KMS-11 (cell line): ENCODE data around the gene CP.

Source experiments
- H2AFZ ChIP-seq: fragments of 200-600 bp; sonication (generic); 2 replicates; pipeline ENCODE4 v1.6.1; 2016; ENCODE audit warnings: antibody characterized with exemption, mixed run types, low read depth
- H3K27ac ChIP-seq: fragments of 200-600 bp; sonication (generic); 2 replicates; pipeline ENCODE4 v1.6.1; 2016; ENCODE audit warnings: mild to moderate bottlenecking, mixed run types
- H3K27me3 ChIP-seq: fragments of 200-600 bp; sonication (generic); 2 replicates; pipeline ENCODE4 v1.6.1; 2017; ENCODE audit warnings: mild to moderate bottlenecking, low read depth, mixed run types, moderate library complexity; ENCODE audit not compliant: insufficient read depth
- H3K36me3 ChIP-seq: fragments of 200-600 bp; sonication (generic); 2 replicates; pipeline ENCODE4 v1.6.1; 2017; ENCODE audit warnings: mild to moderate bottlenecking, mixed run types; ENCODE audit not compliant: insufficient read depth
- H3K4me1 ChIP-seq: fragments of 200-600 bp; sonication (generic); 2 replicates; pipeline ENCODE4 v1.6.1; 2016; ENCODE audit warnings: mild to moderate bottlenecking, low read depth, mixed run types; ENCODE audit not compliant: poor library complexity, severe bottlenecking
- H3K4me2 ChIP-seq: fragments of 200-600 bp; sonication (generic); 2 replicates; pipeline ENCODE4 v1.7.0; 2016; ENCODE audit warnings: mild to moderate bottlenecking, mixed run types
- H3K4me3 ChIP-seq: fragments of 200-600 bp; sonication (generic); IDR thresholded peaks from 2 replicates; pipeline ENCODE4 v1.6.1; 2017; ENCODE audit warnings: low read depth, low read length, mixed read lengths; ENCODE audit not compliant: insufficient read depth
- H3K79me2 ChIP-seq: fragments of 200-600 bp; sonication (generic); 2 replicates; pipeline ENCODE4 v1.6.1; 2016; ENCODE audit warnings: low read depth, mixed run types; ENCODE audit not compliant: insufficient read depth
- H3K9ac ChIP-seq: fragments of 200-600 bp; sonication (generic); 2 replicates; pipeline ENCODE4 v1.6.1; 2016; ENCODE audit warnings: mild to moderate bottlenecking, mixed run types
- H4K20me1 ChIP-seq: fragments of 200-600 bp; sonication (generic); 2 replicates; pipeline ENCODE4 v1.6.1; 2016; ENCODE audit warnings: mild to moderate bottlenecking, mixed run types; ENCODE audit not compliant: insufficient read depth
- CTCF ChIP-seq: fragments of 200-600 bp; sonication (generic); conservative IDR thresholded peaks from 2 replicates; pipeline ENCODE4 v1.6.1; 2017; ENCODE audit warnings: low read depth, mild to moderate bottlenecking, antibody characterized with exemption, low read length, moderate library complexity, mixed read lengths

Gene CP

DNA sequence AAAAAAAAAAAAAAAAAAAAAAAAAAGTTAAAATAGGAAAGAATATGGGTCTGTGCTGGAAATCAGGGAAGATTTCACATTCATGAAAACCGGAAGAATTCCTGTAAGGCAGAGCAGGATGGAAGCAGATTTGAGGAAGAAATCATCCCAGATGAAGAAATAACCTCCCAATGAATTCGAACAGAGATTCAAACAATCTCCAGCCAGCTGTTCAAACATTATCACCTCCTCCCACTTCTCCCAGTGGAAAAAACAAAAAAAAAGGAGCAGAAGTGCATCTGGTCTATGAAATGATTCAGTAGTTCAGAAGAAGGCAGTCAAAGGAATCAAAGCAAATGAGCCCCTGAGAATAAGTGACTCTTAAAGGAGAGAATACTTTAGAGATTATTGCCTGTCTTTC lies 33.1 kb downstream of the CP start:
- Histone ChIP-seq H3K4me1 (peaks cover 15% of the 10 kb centered on the region), H3K36me3 (no peaks in the 10 kb centered on the region), H3K79me2 (no peaks in the 10 kb centered on the region), H3K4me3 (no peak overlapping the region), H3K4me2 (no peak overlapping the region), H2AFZ (no peak overlapping the region), H3K9ac (no peak overlapping the region), H3K27me3 (no peaks in the 10 kb centered on the region), H4K20me1 (no peaks in the 10 kb centered on the region), H3K27ac (no peak overlapping the region)
- TF ChIP-seq CTCF: no peak

- Histone ChIP-seq H3K27ac (no peak overlapping the region), H3K36me3 (no peaks in the 10 kb centered on the region), H3K79me2 (no peaks in the 10 kb centered on the region), H3K4me1 (peaks cover 15% of the 10 kb centered on the region), H4K20me1 (no peaks in the 10 kb centered on the region), H3K4me3 (no peak overlapping the region), H3K9ac (no peak overlapping the region), H2AFZ (no peak overlapping the region), H3K27me3 (no peaks in the 10 kb centered on the region), H3K4me2 (no peak overlapping the region)
- no peak for TF ChIP-seq CTCF
Observed at GRCh38 chr3:149186721-149187120, 34.9 kb downstream of the CP start.

GRCh38 chr3:149186219-149186618 lies 35.4 kb downstream of the CP start:
- H3K27me3 ChIP-seq: no peaks in the 10 kb centered on the region
- peaks cover 15% of the 10 kb centered on the region for H3K4me1 ChIP-seq
- H3K4me3 ChIP-seq: no peak overlapping the region
- H3K4me2 ChIP-seq: no peak overlapping the region
- H3K9ac ChIP-seq: no peak overlapping the region
- H3K27ac ChIP-seq: no peak overlapping the region
- TF ChIP-seq CTCF: no peak
- no peaks in the 10 kb centered on the region for H4K20me1 ChIP-seq
- H3K79me2 ChIP-seq: no peaks in the 10 kb centered on the region
- no peaks in the 10 kb centered on the region for H3K36me3 ChIP-seq
- H2AFZ ChIP-seq: no peak overlapping the region

GRCh38 chr3:149181182-149181581 lies 40.4 kb downstream of the CP start:
- Histone ChIP-seq H4K20me1 (no peaks in the 10 kb centered on the region), H3K9ac (no peak overlapping the region), H3K4me3 (no peak overlapping the region), H3K27ac (no peak overlapping the region), H2AFZ (no peak overlapping the region), H3K27me3 (no peaks in the 10 kb centered on the region), H3K4me2 (no peak overlapping the region), H3K36me3 (no peaks in the 10 kb centered on the region), H3K79me2 (no peaks in the 10 kb centered on the region), H3K4me1 (no peaks in the 10 kb centered on the region)
- no peak for TF ChIP-seq CTCF

GRCh38 chr3:149180057-149180573 lies 41.5 kb downstream of the CP start:
- Histone ChIP-seq H3K4me3 (no peak overlapping the region), H3K27ac (no peak overlapping the region), H3K9ac (no peak overlapping the region), H4K20me1 (no peaks in the 10 kb centered on the region), H3K79me2 (no peaks in the 10 kb centered on the region), H3K4me2 (no peak overlapping the region), H3K4me1 (peaks cover 8% of the 10 kb centered on the region), H2AFZ (no peak overlapping the region), H3K36me3 (no peaks in the 10 kb centered on the region), H3K27me3 (no peaks in the 10 kb centered on the region)
- TF ChIP-seq CTCF: no peak
